GM12878 (cell line): Measurements from ENCODE around the gene LAT. TPM values are rescaled to one million over a fixed set of nuclear protein-coding genes. Genes with fewer than 3 reads are reported as not detected.
A peak's percentile ranks its signal among the peaks of the same experiment; 100 is the strongest.
"Not testable (repeated sequence)": the region's sequence is repeated elsewhere in the genome, so short reads cannot be mapped to it uniquely, and the experiment has no call there.

Experiments used
- ATAC-seq: fragments of 200-7000 bp; cut with Tn5 transposase; 3 replicates; pipeline ENCODE4 v1.9.1; 2020; ENCODE audit warnings: mild to moderate bottlenecking, moderate library complexity
- BruUV-seq: library from RNA; stranded (reverse); fragments of 400-500 nt; replicated peaks from 2 replicates; lab custom pipeline; 2021; lab: Mats Ljungman, UMichigan
- CTCF ChIA-PET: fragments of 300-600 bp; sonication (Branson Sonifier 250); formaldehyde crosslinking; extraction: SDS; loops from one replicate; lab custom pipeline; 2021; ENCODE audit warnings: inconsistent platforms; lab: Yijun Ruan, JAX
- POLR2A ChIA-PET: fragments of 350-600 bp; formaldehyde crosslinking; extraction: SDS; loops from one replicate; lab custom pipeline; 2021; ENCODE audit warnings: inconsistent platforms; lab: Charles Lee
- RAD21 ChIA-PET: fragments of 300-600 bp; sonication (Branson Sonifier 250); formaldehyde crosslinking; loops from one replicate; lab custom pipeline; 2023; ENCODE audit warnings: antibody characterized with exemption; ENCODE audit not compliant: unreplicated experiment; lab: Charles Lee
- SMC1A ChIA-PET: fragments of 300-600 bp; sonication (Branson Sonifier 250); formaldehyde crosslinking; loops from one replicate; lab custom pipeline; 2023; ENCODE audit not compliant: unreplicated experiment, uncharacterized antibody; lab: Charles Lee
- DNase-seq: peaks from one replicate; pipeline ENCODE4 v3.0.0-alpha.2; 2011; ENCODE audit warnings: low read depth, low spot score
- FAIRE-seq: peaks from 3 replicates; lab custom pipeline; 2011; peaks lifted over from hg19 to GRCh38; lab: Jason Lieb, UNC
- H2AFZ ChIP-seq: 2 replicates; pipeline ENCODE4 v1.6.0; 2011; ENCODE audit warnings: low read depth, low read length, control low read depth; ENCODE audit not compliant: control insufficient read depth
- H3K27ac ChIP-seq: 2 replicates; pipeline ENCODE4 v1.5.1; 2011; ENCODE audit warnings: control low read depth; ENCODE audit not compliant: control insufficient read depth, insufficient read depth
- H3K27me3 ChIP-seq, 2 experiments: replicated peaks in 1 of 2; 2 replicates each; pipeline versions ENCODE4 v1.6.0 to v1.6.1; 2011; ENCODE audit warnings: low read length in 1 of 2; ENCODE audit not compliant: control insufficient read depth in 2 of 2, insufficient read depth in 2 of 2
- H3K36me3 ChIP-seq, 2 experiments: 2 replicates each; pipeline ENCODE4 v1.5.1; 2011; ENCODE audit warnings: low read length in 1 of 2; ENCODE audit not compliant: control insufficient read depth in 2 of 2, insufficient read depth in 2 of 2
- H3K4me1 ChIP-seq: 2 replicates; pipeline ENCODE4 v1.6.1; 2011; ENCODE audit warnings: mild to moderate bottlenecking, low read length, moderate library complexity, mixed read lengths; ENCODE audit not compliant: control insufficient read depth, insufficient read depth
- H3K4me2 ChIP-seq: 2 replicates; pipeline ENCODE4 v1.6.0; 2011; ENCODE audit warnings: control low read depth; ENCODE audit not compliant: control insufficient read depth, insufficient read depth
- H3K4me3 ChIP-seq: fragments of 200-600 bp; sonication (generic); 2 replicates; pipeline ENCODE4 v1.5.1; 2016
- H3K79me2 ChIP-seq: 2 replicates; pipeline ENCODE4 v1.6.0; 2011; ENCODE audit warnings: low read length; ENCODE audit not compliant: control insufficient read depth, insufficient read depth
- H3K9ac ChIP-seq: 2 replicates; pipeline ENCODE4 v1.8.0; 2011; ENCODE audit warnings: low read length, control low read depth, mixed read lengths; ENCODE audit not compliant: control insufficient read depth, insufficient read depth
- H3K9me3 ChIP-seq: replicated peaks from 3 replicates; pipeline ENCODE4 v1.5.1; 2011; ENCODE audit warnings: mild to moderate bottlenecking, low read length; ENCODE audit not compliant: control insufficient read depth, insufficient read depth
- H4K20me1 ChIP-seq: 2 replicates; pipeline ENCODE4 v1.6.0; 2011; ENCODE audit not compliant: control insufficient read depth, insufficient read depth
- BCL11A ChIP-seq: IDR thresholded peaks from 2 replicates; pipeline ENCODE4 v1.6.1; 2011; ENCODE audit warnings: low read depth, low read length
- CHD1 ChIP-seq: IDR thresholded peaks from 2 replicates; pipeline ENCODE4 v1.6.1; 2012; ENCODE audit warnings: low read depth, low read length, improper control_type of control experiment
- NR2C2 ChIP-seq: IDR thresholded peaks from 2 replicates; pipeline ENCODE4 v1.6.1; 2011; ENCODE audit warnings: borderline replicate concordance, low read depth; ENCODE audit not compliant: control insufficient read depth, insufficient read length
- SMC3 ChIP-seq: IDR thresholded peaks from 2 replicates; pipeline ENCODE4 v1.6.1; 2011; ENCODE audit warnings: low read length, improper control_type of control experiment, borderline replicate concordance
- WGBS: methylation state at CpG from one replicate; pipeline ENCODE4 v1.1.6; 2016; ENCODE audit warnings: low lambda C conversion rate; ENCODE audit not compliant: insufficient replicate concordance, insufficient coverage; ENCODE audit errors: missing lambda C conversion rate; 5-methylcytosine and 5-hydroxymethylcytosine counted together
- in situ Hi-C: fragments of 300-500 bp; cut with MboI; formaldehyde crosslinking; loops from 9 replicates; pipeline ENCODE4 v1.14.3; 2018; ENCODE audit warnings: mixed read lengths
- intact Hi-C: fragments of 100-400 bp; cut with micrococcal nuclease; formaldehyde crosslinking; loops from one replicate; pipeline ENCODE4 v1.14.2; 2022; ENCODE audit not compliant: unreplicated experiment
- polyA plus RNA-seq, 11 experiments: library from polyadenylated mRNA; depleted of rRNA in 4 of 11; unstranded in 6 of 11; stranded (reverse) in 5 of 11; fragments of >200 nt; fragmentation: Nextera tagmentation in 4 of 11; fragmentation: Illumina TruSeq in 1 of 11; extraction: Ambion mirVana in 4 of 11; extraction: Trizol in 1 of 11; gene quantifications; 1 replicate in 1 of 11; 2 replicates in 10 of 11; pipeline versions ENCODE4 v1.2.1 to v1.2.3, GENCODE V29; 2011 to 2016; ENCODE audit warnings: inconsistent platforms in 2 of 11, missing spikeins in 2 of 11, low read depth in 1 of 11
- total RNA-seq, 4 experiments: library from RNA; depleted of rRNA in 3 of 4; stranded (reverse); fragments of >200 nt in 3 of 4; fragmentation: Illumina TruSeq in 1 of 4; extraction: Trizol in 1 of 4; gene quantifications; 2 replicates each; pipeline versions ENCODE4 v1.2.1 to v1.2.3, GENCODE V29; 2013 to 2021
- TF ChIP-seq, protein P1 (sequence below): fragments of 450-650 bp; conservative IDR thresholded peaks from 2 replicates; pipeline ENCODE4 v1.6.1; 2017; ENCODE audit warnings: mild to moderate bottlenecking, moderate library complexity
- TF ChIP-seq, protein P2 (sequence below), 3 experiments: IDR thresholded peaks in 2 of 3; conservative IDR thresholded peaks in 1 of 3; 2 replicates each; pipeline ENCODE4 v1.5.1; 2011; ENCODE audit warnings: low read depth in 3 of 3, low read length in 3 of 3, mild to moderate bottlenecking in 3 of 3, control low read depth in 2 of 3, moderate library complexity in 2 of 3, inconsistent platforms in 1 of 3, mixed read lengths in 1 of 3; ENCODE audit not compliant: control insufficient read depth in 2 of 3, insufficient read depth in 1 of 3; ENCODE audit errors: extremely low read depth in 1 of 3

LAT gene
- total and polyA plus RNA-seq, 10 of the 15 experiments (the other 5 are each of a cell fraction or from before 2014, with no cell fraction given): 0.39 to 6.9 (median 2.0) TPM

DNA sequence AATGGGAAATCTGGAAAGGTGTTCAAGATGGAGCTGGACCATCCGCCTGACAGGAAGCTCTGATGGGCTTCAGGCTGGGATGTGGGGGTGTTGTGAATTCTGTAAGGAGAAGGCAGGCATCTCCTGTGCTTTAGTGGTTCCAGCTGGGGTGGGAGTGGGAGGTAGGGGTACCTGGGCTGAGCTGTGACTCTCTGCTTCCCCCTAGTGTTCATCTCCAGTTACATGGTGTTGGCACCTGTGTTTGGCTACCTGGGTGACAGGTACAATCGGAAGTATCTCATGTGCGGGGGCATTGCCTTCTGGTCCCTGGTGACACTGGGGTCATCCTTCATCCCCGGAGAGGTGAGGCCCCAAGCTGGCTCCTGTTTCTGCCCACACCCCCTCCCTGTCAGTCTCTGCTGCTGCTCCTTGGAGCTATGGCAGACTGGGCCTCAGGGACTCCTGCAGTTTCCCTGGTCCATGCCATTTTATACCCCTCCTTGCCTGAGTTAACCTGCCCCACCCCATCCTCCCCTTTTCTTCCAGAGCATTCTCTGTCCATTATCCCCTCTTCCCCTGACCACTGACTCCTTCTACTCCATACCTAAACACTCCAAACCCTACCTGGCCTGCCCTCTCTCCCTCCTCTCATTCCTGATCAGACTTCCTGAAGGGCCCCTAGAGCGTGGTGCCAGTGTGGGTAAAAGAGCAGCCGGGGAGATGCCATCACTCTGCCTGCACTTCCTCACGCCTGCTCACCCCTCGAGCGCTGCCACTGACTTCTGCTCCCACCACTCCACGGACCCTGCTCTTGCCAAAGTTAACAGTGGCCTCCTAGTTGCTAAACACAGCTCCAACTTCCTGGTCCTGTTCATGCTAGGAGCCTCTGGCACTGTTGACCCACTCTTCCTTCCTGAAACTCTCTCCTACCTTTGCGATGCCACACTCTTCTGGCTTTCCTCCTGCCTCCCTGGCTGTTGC lies 6.9 kb upstream of the LAT start (continued):
- TF ChIP-seq CHD1: no peak
- no peak for TF ChIP-seq NR2C2
- no peak for TF ChIP-seq BCL11A
- peak; percentile 23; the same call in 1 of the 2 replicates for TF ChIP-seq SMC3
- TF ChIP-seq, protein P1, sequence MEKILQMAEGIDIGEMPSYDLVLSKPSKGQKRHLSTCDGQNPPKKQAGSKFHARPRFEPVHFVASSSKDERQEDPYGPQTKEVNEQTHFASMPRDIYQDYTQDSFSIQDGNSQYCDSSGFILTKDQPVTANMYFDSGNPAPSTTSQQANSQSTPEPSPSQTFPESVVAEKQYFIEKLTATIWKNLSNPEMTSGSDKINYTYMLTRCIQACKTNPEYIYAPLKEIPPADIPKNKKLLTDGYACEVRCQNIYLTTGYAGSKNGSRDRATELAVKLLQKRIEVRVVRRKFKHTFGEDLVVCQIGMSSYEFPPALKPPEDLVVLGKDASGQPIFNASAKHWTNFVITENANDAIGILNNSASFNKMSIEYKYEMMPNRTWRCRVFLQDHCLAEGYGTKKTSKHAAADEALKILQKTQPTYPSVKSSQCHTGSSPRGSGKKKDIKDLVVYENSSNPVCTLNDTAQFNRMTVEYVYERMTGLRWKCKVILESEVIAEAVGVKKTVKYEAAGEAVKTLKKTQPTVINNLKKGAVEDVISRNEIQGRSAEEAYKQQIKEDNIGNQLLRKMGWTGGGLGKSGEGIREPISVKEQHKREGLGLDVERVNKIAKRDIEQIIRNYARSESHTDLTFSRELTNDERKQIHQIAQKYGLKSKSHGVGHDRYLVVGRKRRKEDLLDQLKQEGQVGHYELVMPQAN: no peak

DNA sequence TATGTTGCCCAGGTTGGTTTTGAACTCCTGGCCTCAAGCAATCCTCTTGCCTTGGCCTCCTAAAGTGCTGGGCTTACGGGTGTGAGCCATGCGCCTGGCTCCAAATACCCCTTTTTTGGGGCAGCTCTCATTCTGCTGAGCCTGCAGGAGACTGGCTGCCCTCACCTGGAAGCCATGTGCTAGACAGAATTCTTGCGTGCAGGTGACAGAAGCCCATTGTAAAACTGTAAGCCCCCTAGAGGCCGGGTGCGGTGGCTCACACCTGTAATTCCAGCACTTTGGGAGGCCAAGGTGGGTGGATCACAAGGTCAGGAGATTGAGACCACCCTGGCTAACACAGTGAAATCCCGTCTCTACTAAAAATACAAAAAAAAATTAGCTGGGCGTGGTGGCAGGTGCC lies 4.5 kb upstream of the LAT start:
- H3K36me3 ChIP-seq, H4K20me1 ChIP-seq, FAIRE-seq, H3K79me2 ChIP-seq, ATAC-seq, H2AFZ ChIP-seq, SMC1A ChIA-PET, in situ Hi-C loops, DNase-seq, intact Hi-C loops, BruUV-seq, H3K27me3 ChIP-seq, RAD21 ChIA-PET, POLR2A ChIA-PET, H3K4me3 ChIP-seq, H3K9me3 ChIP-seq, H3K27ac ChIP-seq, H3K9ac ChIP-seq, H3K4me2 ChIP-seq: not testable (repeated sequence)
- 85% methylated on average over 7 of the region's 7 CpGs for WGBS
- CTCF ChIA-PET: interaction anchor here (5.6 kb wide), 1 partner anchor 35 kb away, joined by 26 read pairs; no protein-coding TSS in a partner anchor
- TF ChIP-seq, protein P2, sequence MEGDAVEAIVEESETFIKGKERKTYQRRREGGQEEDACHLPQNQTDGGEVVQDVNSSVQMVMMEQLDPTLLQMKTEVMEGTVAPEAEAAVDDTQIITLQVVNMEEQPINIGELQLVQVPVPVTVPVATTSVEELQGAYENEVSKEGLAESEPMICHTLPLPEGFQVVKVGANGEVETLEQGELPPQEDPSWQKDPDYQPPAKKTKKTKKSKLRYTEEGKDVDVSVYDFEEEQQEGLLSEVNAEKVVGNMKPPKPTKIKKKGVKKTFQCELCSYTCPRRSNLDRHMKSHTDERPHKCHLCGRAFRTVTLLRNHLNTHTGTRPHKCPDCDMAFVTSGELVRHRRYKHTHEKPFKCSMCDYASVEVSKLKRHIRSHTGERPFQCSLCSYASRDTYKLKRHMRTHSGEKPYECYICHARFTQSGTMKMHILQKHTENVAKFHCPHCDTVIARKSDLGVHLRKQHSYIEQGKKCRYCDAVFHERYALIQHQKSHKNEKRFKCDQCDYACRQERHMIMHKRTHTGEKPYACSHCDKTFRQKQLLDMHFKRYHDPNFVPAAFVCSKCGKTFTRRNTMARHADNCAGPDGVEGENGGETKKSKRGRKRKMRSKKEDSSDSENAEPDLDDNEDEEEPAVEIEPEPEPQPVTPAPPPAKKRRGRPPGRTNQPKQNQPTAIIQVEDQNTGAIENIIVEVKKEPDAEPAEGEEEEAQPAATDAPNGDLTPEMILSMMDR (IDR thresholded peaks at IDR 0.05 in 2 of 3, conservative IDR thresholded peaks at IDR 0.05 in 1 of 3; ENCODE audit: control insufficient read depth in 2 of 3, extremely low read depth in 1 of 3, insufficient read depth in 1 of 3, low read depth in 3 of 3, low read length in 3 of 3): 0 out of 6 replicates have a peak, but pooled peaks of 1 of the 3 experiments have one; percentile 5
- peaks cover 15% of the 10 kb centered on the region for H3K4me1 ChIP-seq
